ENCODE results near the gene MED31.

MED31 gene

GRCh38 chr17:6640536-6641246 is 10.7 kb downstream of the MED31 start, which contains the start of the genes KIAA0753 and TXNDC17 (continued):
- TF ChIP-seq ZBTB6 (tag by site-specific recombination; IDR thresholded peaks at IDR 0.05) (peak; percentile 59), SP2 (tag by site-specific recombination; IDR thresholded peaks at IDR 0.05) (peak; percentile 91), ZNF660 (tag by site-specific recombination; IDR thresholded peaks at IDR 0.05) (peak; percentile 93), ZNF398 (tag by site-specific recombination; IDR thresholded peaks at IDR 0.05) (0 out of 2 replicates have a peak, but pooled peaks have one; percentile 68), ZNF837 (tag by site-specific recombination; IDR thresholded peaks at IDR 0.05) (no peak), ZNF341 (tag by site-specific recombination; IDR thresholded peaks at IDR 0.05; ENCODE audit: low read depth) (peak; percentile 92), ZNF626 (tag by site-specific recombination; IDR thresholded peaks at IDR 0.05) (no peak), ZFHX2 (tag by site-specific recombination; conservative IDR thresholded peaks at IDR 0.05) (peak; percentile 85), TRIM28 (IDR thresholded peaks at IDR 0.05; ENCODE audit: borderline replicate concordance, low read length) (peak; percentile 41; the same call in 1 of the 2 replicates), GLIS2 (tag by site-specific recombination; IDR thresholded peaks at IDR 0.05) (peak; percentile 92), ZNF518A (tag by site-specific recombination; conservative IDR thresholded peaks at IDR 0.05; ENCODE audit: low read depth) (peak; percentile 62), ZBTB11 (tag by site-specific recombination; conservative IDR thresholded peaks at IDR 0.05; ENCODE audit: low read depth) (peak; percentile 89), ZIC2 (tag by site-specific recombination; IDR thresholded peaks at IDR 0.05) (peak; percentile 20; the same call in 1 of the 2 replicates), INSM2 (tag by site-specific recombination; IDR thresholded peaks at IDR 0.05) (peak; percentile 41; the same call in 1 of the 2 replicates), ZBTB8A (tag by site-specific recombination; IDR thresholded peaks at IDR 0.05) (peak; percentile 31; the same call in 1 of the 2 replicates), PRDM4 (tag by site-specific recombination; IDR thresholded peaks at IDR 0.05) (0 out of 2 replicates have a peak, but pooled peaks have one; percentile 17), ZNF24 (tag by site-specific recombination; IDR thresholded peaks at IDR 0.05) (peak; percentile 67; the same call in 1 of the 2 replicates), CTCF (tag by site-specific recombination; IDR thresholded peaks at IDR 0.05) (peak; percentile 71)

Data from HEK293 (cell line).